ENCODE results near the gene RPUSD3. TPM values are rescaled to one million over a fixed set of nuclear protein-coding genes. Genes with fewer than 3 reads are reported as not detected.
"Not testable (repeated sequence)": the region's sequence is repeated elsewhere in the genome, so short reads cannot be mapped to it uniquely, and the experiment has no call there.

RPUSD3 gene
- total RNA-seq, 2 donors from 2014 or later, result 56.9 to 67.1 TPM

DNA sequence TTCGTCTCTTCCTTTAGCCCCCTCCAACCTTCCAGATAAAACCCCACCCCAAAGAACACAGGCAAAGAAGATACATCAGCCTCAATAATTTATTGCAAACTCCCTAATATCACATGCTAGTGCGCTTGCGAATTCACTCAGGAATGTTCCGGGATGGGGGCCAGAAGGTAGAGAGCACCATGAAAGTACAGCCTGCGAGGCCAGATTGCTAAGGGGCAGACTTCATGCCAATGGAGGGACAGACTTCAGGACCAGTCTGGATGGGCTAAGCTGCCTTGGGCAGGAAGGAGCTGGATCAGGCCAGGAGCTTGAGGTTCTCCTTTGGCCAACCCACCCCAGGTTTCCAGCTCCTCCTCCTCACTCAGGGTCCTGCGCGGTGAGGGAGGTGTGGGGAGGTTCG, 22.8 kb upstream of the RPUSD3 start:
- H3K27ac ChIP-seq (ENCODE audit: low read depth, low read length), result no peak overlapping the region
- no peak overlapping the region for H3K27ac Mint-ChIP-seq
- no peaks in the 10 kb centered on the region for H3K36me3 Mint-ChIP-seq (ENCODE audit: low read depth)
- no peak for DNase-seq
- TF ChIP-seq CTCF (conservative IDR thresholded peaks at IDR 0.05), result no peak
- peaks cover 5% of the 10 kb centered on the region for H3K4me1 Mint-ChIP-seq
- no peak overlapping the region for H3K9ac ChIP-seq (ENCODE audit: extremely low read depth, low read length, poor library complexity, severe bottlenecking)
- H3K9me3 ChIP-seq (ENCODE audit: control insufficient read depth, low read length), result no peaks in the 10 kb centered on the region
- no peak overlapping the region for H3K4me3 ChIP-seq (ENCODE audit: low read length)
- H3K36me3 ChIP-seq (ENCODE audit: control insufficient read depth, insufficient read depth, low read length), result no peaks in the 10 kb centered on the region
- H3K27me3 ChIP-seq (ENCODE audit: control insufficient read depth, insufficient read depth, low read length, poor library complexity, severe bottlenecking), result no peaks in the 10 kb centered on the region
- H3K27me3 Mint-ChIP-seq (ENCODE audit: insufficient read depth), result peaks cover 13% of the 10 kb centered on the region
- no peak overlapping the region for H3K4me3 Mint-ChIP-seq
- 97 to 100% methylated on average over 4 to 8 of the region's 8 CpGs for WGBS, 2 experiments (ENCODE audit: insufficient coverage in 1 of 2, insufficient read length in 1 of 2)
- no peaks in the 10 kb centered on the region for H3K9me3 Mint-ChIP-seq
- no peaks in the 10 kb centered on the region for H3K4me1 ChIP-seq (ENCODE audit: control insufficient read depth, insufficient read depth, low read length)

DNA sequence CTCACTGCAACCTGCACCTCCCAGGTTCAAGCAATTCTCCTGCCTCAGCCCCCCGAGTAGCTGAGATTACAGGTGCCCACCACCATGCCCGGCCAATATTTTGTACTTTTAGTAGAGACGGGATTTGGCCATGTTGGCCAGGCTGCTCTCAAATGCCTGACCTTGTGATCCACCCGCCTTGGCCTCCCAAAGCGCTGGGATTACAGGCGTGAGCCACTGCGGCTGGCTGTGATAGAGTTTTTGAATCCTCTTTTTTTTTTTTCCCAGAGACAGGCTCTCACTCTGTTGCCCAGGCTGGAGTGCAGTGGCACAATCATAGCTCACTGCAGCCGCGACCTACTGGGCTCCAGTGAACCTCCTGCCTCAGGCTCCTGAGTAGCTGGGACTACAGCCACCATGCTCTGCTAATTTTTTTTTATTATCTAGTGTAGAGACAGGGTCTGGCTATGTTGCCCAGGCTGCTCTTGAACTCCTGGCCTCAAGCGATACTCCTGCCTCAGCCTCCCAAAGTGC, 21.4 kb upstream of the RPUSD3 start:
- not testable (repeated sequence) for H3K4me1 ChIP-seq (ENCODE audit: control insufficient read depth, insufficient read depth, low read length); H3K4me3 Mint-ChIP-seq; H3K9me3 ChIP-seq (ENCODE audit: control insufficient read depth, low read length); H3K4me3 ChIP-seq (ENCODE audit: low read length); H3K4me1 Mint-ChIP-seq; H3K27me3 ChIP-seq (ENCODE audit: control insufficient read depth, insufficient read depth, low read length, poor library complexity, severe bottlenecking); H3K9ac ChIP-seq (ENCODE audit: extremely low read depth, low read length, poor library complexity, severe bottlenecking); H3K9me3 Mint-ChIP-seq; DNase-seq; H3K27ac ChIP-seq (ENCODE audit: low read depth, low read length); H3K27ac Mint-ChIP-seq; H3K36me3 ChIP-seq (ENCODE audit: control insufficient read depth, insufficient read depth, low read length); H3K36me3 Mint-ChIP-seq (ENCODE audit: low read depth)
- 95 to 96% methylated on average over 9 to 10 of the region's 10 CpGs for whole genome bisulfite sequencing, 2 experiments (ENCODE audit: insufficient coverage in 1 of 2, insufficient read length in 1 of 2)
- peaks cover 13% of the 10 kb centered on the region for H3K27me3 Mint-ChIP-seq (ENCODE audit: insufficient read depth)

- no peak overlapping the region for H3K27ac Mint-ChIP-seq
- H3K9me3 Mint-ChIP-seq, result no peaks in the 10 kb centered on the region
- no peaks in the 10 kb centered on the region for H3K9me3 ChIP-seq (ENCODE audit: control insufficient read depth, low read length)
- no peak overlapping the region for H3K4me3 ChIP-seq (ENCODE audit: low read length)
- DNase-seq, result no peak
- no peaks in the 10 kb centered on the region for H3K4me1 ChIP-seq (ENCODE audit: control insufficient read depth, insufficient read depth, low read length)
- TF ChIP-seq CTCF (conservative IDR thresholded peaks at IDR 0.05), result no peak
- H3K36me3 ChIP-seq (ENCODE audit: control insufficient read depth, insufficient read depth, low read length), result no peaks in the 10 kb centered on the region
- 87 to 93% methylated on average over 6 to 16 of the region's 16 CpGs for WGBS, 2 experiments (ENCODE audit: insufficient coverage in 1 of 2, insufficient read length in 1 of 2)
- peak overlapping the region; percentile 66 for H3K27ac ChIP-seq (ENCODE audit: low read depth, low read length)
- no peaks in the 10 kb centered on the region for H3K27me3 ChIP-seq (ENCODE audit: control insufficient read depth, insufficient read depth, low read length, poor library complexity, severe bottlenecking)
- no peaks in the 10 kb centered on the region for H3K36me3 Mint-ChIP-seq (ENCODE audit: low read depth)
- peaks cover 13% of the 10 kb centered on the region for H3K27me3 Mint-ChIP-seq (ENCODE audit: insufficient read depth)
- peaks cover 8% of the 10 kb centered on the region for H3K4me1 Mint-ChIP-seq
- H3K4me3 Mint-ChIP-seq, result no peak overlapping the region
- no peak overlapping the region for H3K9ac ChIP-seq (ENCODE audit: extremely low read depth, low read length, poor library complexity, severe bottlenecking)
These were observed 20.6 kb upstream of the RPUSD3 start for GRCh38 chr3:9864200-9864927.

Data from endodermal cell (in vitro differentiated cells).